Stimulated activated CD8-positive, alpha-beta memory T cell treated with anti-CD3 and anti-CD28 coated beads, Interleukin-7, amount 100 ng/mL, for 1 hour (primary cell): Measurements from ENCODE around the gene PPFIBP2.

ENCODE experiments used
- DNase-seq, 2 donors: peaks; one replicate each; pipeline ENCODE4 v3.0.0-alpha.2; 2020; ENCODE audit warnings: low read depth in 2 of 2

PPFIBP2 gene

GRCh38 chr11:7513234-7514098, at the start of gene PPFIBP2:
Gene PPFIBP2 (plus strand): TSS chr11:7513999. CDS start chr11:7549476, 35,477 bp downstream.
- peak; percentile 74 to 76 for DNase-seq

GRCh38 chr11:7467652-7468051, 46.1 kb upstream of the PPFIBP2 start:
- no peak for DNase-seq

- DNase-seq = no peak
Observed at GRCh38 chr11:7469351-7469865, 44.4 kb upstream of the PPFIBP2 start.

- no peak for DNase-seq
Observed at GRCh38 chr11:7471071-7471470, 42.7 kb upstream of the PPFIBP2 start.

- no peak for DNase-seq
Observed at GRCh38 chr11:7473717-7474116, 40.1 kb upstream of the PPFIBP2 start.

GRCh38 chr11:7480113-7480512, 33.7 kb upstream of the PPFIBP2 start:
- DNase-seq = no peak

GRCh38 chr11:7484131-7484530, 29.7 kb upstream of the PPFIBP2 start:
- DNase-seq = no peak

- DNase-seq = no peak
Observed at GRCh38 chr11:7484645-7485044, 29.2 kb upstream of the PPFIBP2 start.

- no peak for DNase-seq
Observed at GRCh38 chr11:7485186-7486097, 28.4 kb upstream of the PPFIBP2 start, which contains the start of gene OLFML1. Gene OLFML1 (plus strand): TSS chr11:7485506. CDS start chr11:7485876, 370 bp downstream.

GRCh38 chr11:7486098-7486780, 27.6 kb upstream of the PPFIBP2 start:
- DNase-seq = no peak

GRCh38 chr11:7486781-7487140, 27.0 kb upstream of the PPFIBP2 start:
- no peak for DNase-seq

GRCh38 chr11:7487360-7487759, 26.4 kb upstream of the PPFIBP2 start:
- DNase-seq = no peak

GRCh38 chr11:7488681-7489080, 25.1 kb upstream of the PPFIBP2 start:
- DNase-seq = no peak

- no peak for DNase-seq
Observed at GRCh38 chr11:7489376-7489775, 24.4 kb upstream of the PPFIBP2 start.

GRCh38 chr11:7490054-7490453, 23.7 kb upstream of the PPFIBP2 start:
- DNase-seq = no peak

- no peak for DNase-seq
Observed at GRCh38 chr11:7490535-7490934, 23.3 kb upstream of the PPFIBP2 start.

GRCh38 chr11:7492253-7492652, 21.5 kb upstream of the PPFIBP2 start:
- no peak for DNase-seq

- no peak for DNase-seq
Observed at GRCh38 chr11:7493670-7494069, 20.1 kb upstream of the PPFIBP2 start.

GRCh38 chr11:7494086-7494745, 19.6 kb upstream of the PPFIBP2 start:
- no peak for DNase-seq

- no peak for DNase-seq
Observed at GRCh38 chr11:7495882-7496551, 17.8 kb upstream of the PPFIBP2 start.

GRCh38 chr11:7498193-7498592, 15.6 kb upstream of the PPFIBP2 start:
- DNase-seq = no peak
